Fibroblast of lung (primary cell): Measurements from ENCODE around the gene NUBPL.

Experiments
- CTCF ChIP-seq, 2 donors: IDR thresholded peaks in 1 of 2; conservative IDR thresholded peaks in 1 of 2; 1 replicate in 1 of 2; 2 replicates in 1 of 2; pipeline ENCODE4 v1.5.1; 2011 to 2012; ENCODE audit warnings: low read length in 2 of 2, control low read depth in 1 of 2, inconsistent platforms in 1 of 2, low read depth in 1 of 2, mild to moderate bottlenecking in 1 of 2
- EZH2 ChIP-seq: IDR thresholded peaks from 2 replicates; pipeline ENCODE4 v1.5.1; 2012; ENCODE audit warnings: low read length, control low read depth, mild to moderate bottlenecking; ENCODE audit errors: missing control alignments

DNA sequence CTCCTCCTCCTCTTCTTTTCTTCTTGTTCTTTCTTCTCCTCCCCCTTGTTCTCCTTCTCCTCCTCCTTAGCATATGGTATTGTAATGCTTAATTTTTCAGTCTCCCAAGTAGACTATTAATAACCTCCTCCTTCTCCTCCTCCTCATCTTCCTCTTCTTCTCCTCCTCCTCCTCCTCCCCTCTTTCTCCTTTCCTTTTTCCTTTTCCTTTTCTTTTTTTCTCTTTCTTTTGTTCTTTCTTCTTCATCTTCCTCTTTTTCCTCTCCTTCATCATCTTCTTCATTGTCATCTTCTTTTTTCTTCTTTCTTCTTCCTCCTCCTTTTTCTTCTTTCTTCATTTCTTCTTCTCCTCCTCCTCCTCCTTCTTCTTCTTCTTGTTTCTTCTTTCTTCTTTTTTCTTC, 264.3 kb downstream of the NUBPL start:
- TF ChIP-seq CTCF (conservative IDR thresholded peaks at IDR 0.05 in 1 of 2, IDR thresholded peaks at IDR 0.05 in 1 of 2; ENCODE audit: low read depth in 1 of 2, low read length in 2 of 2) (no peak), EZH2 (no peak)
